AG04449 (cell line): ENCODE measurements around the gene PPP1R18.

Experiments
- CTCF ChIA-PET: fragments of 350-600 bp; formaldehyde crosslinking; extraction: SDS; loops from one replicate; lab custom pipeline; 2021; ENCODE audit warnings: antibody characterized with exemption; lab: Yijun Ruan, JAX
- POLR2A ChIA-PET: fragments of 400-600, 350-600 bp; formaldehyde crosslinking; extraction: SDS; loops from one replicate; lab custom pipeline; 2020; ENCODE audit warnings: antibody characterized with exemption, inconsistent platforms; lab: Yijun Ruan, JAX
- DNase-seq: peaks from one replicate; pipeline ENCODE4 v3.0.0-alpha.2; 2010; ENCODE audit warnings: low read depth, low spot score
- H3K4me3 ChIP-seq: 2 replicates; pipeline ENCODE4 v1.5.1; 2011; ENCODE audit warnings: low read depth, mild to moderate bottlenecking, control low read depth, low read length
- TF ChIP-seq, protein P1 (sequence below): IDR thresholded peaks from one replicate; pipeline ENCODE4 v1.5.1; 2011; ENCODE audit warnings: mild to moderate bottlenecking, moderate library complexity, low read length, control low read depth, inconsistent platforms; ENCODE audit not compliant: insufficient read depth; ENCODE audit errors: missing control alignments

Gene PPP1R18, protein sequence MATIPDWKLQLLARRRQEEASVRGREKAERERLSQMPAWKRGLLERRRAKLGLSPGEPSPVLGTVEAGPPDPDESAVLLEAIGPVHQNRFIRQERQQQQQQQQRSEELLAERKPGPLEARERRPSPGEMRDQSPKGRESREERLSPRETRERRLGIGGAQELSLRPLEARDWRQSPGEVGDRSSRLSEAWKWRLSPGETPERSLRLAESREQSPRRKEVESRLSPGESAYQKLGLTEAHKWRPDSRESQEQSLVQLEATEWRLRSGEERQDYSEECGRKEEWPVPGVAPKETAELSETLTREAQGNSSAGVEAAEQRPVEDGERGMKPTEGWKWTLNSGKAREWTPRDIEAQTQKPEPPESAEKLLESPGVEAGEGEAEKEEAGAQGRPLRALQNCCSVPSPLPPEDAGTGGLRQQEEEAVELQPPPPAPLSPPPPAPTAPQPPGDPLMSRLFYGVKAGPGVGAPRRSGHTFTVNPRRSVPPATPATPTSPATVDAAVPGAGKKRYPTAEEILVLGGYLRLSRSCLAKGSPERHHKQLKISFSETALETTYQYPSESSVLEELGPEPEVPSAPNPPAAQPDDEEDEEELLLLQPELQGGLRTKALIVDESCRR

DNA sequence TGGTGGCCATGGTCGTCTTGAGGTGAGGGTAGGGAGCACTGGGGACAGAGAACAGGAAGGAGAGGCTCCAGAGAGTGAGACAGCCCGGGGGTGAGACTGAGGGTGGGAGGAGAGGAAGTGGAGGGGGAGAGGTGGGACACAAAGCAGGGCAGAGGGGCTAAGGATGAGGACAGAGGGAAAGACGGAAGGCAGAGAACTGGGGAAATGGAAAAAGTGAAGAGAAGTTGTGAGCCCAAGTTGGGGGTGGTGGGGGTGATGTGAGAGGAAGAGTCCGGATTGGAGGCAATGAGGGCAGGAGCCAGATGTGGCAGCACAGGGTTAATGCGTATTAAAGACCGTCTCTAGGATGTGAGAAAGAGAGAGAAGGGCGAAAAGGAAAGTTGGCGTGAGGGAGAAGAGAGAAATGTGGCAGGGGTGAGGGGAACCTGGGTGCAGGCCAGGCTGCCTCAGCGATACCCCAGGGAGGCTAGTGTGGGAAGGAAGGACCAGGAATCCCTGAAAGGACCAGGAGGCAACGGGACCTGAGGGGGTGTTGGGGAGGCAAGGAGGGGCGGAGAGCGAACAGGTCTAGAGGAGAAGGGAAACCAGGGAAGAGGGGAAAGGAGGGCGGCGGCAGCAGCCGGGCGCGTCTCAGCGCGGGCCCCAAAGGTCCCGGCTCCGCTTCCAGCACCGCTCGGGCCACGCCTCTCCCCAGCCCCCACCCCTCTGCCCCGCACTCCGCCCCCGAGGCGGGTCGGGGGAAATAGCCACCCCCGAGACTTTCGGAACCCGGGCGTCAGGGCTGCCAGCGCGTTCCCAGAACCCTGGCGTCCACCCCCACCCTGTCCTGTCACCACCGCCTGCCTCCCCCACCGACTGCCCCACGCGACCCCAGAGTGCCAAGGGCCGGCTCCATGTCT, at the start of gene PPP1R18:
TSS of gene PPP1R18 (minus strand) at position 637 of the 899 bp plus-strand sequence. CDS start at position 10, 627 bp downstream.
- POLR2A ChIA-PET: interaction anchor here (2.5 kb wide), 1 partner anchor 36 kb away, joined by 15 read pairs; no protein-coding TSS in a partner anchor
- DNase-seq: no peak

DNA sequence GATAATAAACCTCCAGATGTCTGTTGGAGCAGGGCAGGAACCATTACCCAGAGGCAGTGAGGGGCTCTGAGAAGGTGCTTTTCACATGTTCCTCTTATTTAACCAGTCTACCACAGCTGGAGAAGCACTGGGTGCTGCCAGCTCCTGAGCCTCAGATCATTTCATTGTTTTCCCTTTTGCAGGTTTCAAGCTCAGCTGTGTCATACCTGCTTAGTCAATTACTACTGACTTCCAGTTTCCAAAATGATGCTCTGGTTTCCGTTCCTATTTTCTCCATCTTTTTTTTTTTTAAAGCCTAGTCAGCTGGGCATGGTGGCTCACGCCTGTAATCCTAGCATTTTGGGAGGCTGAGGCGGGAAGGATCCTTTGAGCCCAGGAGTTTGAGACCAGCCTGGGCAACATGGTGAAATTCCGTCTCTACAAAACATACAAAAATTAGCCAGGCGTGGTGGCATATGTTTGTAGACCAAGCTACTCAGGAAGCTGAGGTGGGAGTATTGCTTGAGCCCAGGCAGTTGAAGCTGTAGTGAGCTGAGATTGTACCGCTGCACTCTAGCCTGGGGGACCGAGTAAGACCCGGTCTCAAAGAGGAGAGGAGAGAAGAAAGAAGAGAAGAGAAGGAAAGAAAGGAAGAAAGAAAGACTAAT, 49.3 kb upstream of the PPP1R18 start:
- CTCF ChIA-PET: interaction anchor here (0.9 to 8.6 kb wide), 4 partner anchors 14 to 141 kb away, joined by 3 to 67 read pairs (median 4); partner anchors contain the start of gene TUBB
- H3K4me3 ChIP-seq: no peak overlapping the region
- DNase-seq: no peak
- TF ChIP-seq, protein P1, sequence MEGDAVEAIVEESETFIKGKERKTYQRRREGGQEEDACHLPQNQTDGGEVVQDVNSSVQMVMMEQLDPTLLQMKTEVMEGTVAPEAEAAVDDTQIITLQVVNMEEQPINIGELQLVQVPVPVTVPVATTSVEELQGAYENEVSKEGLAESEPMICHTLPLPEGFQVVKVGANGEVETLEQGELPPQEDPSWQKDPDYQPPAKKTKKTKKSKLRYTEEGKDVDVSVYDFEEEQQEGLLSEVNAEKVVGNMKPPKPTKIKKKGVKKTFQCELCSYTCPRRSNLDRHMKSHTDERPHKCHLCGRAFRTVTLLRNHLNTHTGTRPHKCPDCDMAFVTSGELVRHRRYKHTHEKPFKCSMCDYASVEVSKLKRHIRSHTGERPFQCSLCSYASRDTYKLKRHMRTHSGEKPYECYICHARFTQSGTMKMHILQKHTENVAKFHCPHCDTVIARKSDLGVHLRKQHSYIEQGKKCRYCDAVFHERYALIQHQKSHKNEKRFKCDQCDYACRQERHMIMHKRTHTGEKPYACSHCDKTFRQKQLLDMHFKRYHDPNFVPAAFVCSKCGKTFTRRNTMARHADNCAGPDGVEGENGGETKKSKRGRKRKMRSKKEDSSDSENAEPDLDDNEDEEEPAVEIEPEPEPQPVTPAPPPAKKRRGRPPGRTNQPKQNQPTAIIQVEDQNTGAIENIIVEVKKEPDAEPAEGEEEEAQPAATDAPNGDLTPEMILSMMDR: no peak
- POLR2A ChIA-PET: interaction anchor here (1.1 to 1.7 kb wide), 4 partner anchors 9 to 47 kb away, joined by 5 to 11 read pairs (median 7); partner anchors contain the start of gene IER3

More for the DNA sequence above, at the start of gene PPP1R18:
- CTCF ChIA-PET: interaction anchor here (0.8 to 17.5 kb wide), 4 partner anchors 14 to 196 kb away, joined by 3 to 504 read pairs (median 7); partner anchors contain the start of genes DHX16, MDC1 and TUBB
- TF ChIP-seq, protein P1: no peak
- H3K4me3 ChIP-seq: peak within 1 kb of the TSS; percentile 89

DNA sequence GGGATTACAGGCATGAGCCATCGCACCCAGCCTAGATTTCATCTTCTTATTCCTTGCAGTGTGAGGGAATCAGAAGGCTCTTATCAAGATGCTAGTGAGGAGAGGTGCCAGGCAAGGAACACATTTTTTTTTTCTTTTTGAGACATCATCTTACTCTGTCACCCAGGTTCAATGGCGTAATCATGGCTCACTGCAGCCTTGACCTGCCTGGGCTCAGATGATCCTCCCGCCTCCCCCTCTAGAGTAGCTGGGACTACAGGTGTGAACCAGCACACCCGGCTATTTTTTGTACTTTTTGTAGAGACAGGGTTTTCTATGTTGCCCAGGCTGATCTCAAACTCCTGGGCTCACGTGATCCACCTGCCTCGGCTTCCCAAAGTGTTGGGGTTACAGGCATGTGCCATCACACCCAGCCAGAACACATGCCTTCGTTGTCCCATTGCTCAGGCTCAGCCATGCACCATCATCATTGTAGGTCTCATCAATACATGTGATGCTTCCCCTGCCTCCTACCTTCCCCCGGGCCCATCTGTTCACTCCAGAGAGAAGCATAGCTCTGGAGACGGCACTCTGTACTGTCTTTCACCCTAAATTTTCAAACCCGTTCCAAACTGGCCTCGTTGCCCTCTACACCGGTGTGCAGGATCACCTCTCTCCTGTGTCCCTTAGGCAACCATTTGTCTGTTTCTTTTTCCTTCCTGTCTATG, 45.9 kb upstream of the PPP1R18 start:
- no peak overlapping the region for H3K4me3 ChIP-seq
- no peak for DNase-seq
- ChIA-PET POLR2A (interaction anchor here (0.9 to 1.8 kb wide), 3 partner anchors 9 to 11 kb away, joined by 3 to 5 read pairs (median 4); no protein-coding TSS in a partner anchor), CTCF (interaction anchor here (0.7 to 18.8 kb wide), 8 partner anchors 7 to 355 kb away, joined by 3 to 504 read pairs (median 6); partner anchors contain the start of genes DDR1, DHX16, FLOT1 and TUBB)
- TF ChIP-seq, protein P1: no peak

DNA sequence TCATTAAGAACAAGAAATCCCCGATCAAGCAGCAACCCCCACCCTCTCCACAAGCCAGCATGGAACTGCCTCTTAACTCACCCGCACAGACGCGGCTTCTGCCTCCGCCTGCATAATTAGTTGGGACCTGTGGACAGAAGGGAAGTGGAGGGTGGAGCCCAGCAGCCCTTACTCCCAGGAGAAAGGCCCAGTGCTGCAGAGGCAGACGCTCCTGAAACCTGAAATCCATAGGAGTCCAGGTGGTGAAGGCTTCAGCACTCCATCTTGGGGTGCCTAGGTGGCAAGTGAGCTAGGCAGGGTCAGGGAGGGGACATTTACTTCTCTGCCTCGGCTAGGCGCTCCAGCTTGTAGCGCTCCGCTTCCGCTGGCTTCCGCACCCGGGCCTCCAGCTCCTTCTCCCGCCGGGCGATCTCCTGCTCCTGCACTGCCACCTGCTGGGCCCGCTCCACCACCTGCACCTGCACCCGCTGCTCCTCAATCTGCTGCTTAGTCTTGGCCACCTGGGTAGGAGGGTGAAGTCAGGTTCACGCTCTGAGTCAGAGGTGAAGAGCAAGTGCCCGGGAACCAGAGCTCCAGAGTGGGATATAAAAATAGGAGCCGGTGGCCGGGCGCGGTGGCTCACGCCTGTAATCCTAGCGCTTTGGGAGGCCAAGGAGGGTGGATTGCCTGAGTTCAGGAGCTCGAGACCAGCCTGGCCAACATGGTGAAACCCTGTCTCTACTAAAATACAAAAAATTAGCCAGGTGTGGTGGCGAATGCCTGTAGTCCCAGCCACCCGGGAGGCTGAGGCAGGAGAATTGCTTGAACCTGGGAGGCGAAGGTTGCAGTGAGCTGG, 44.4 kb upstream of the PPP1R18 start:
- DNase-seq: no peak
- POLR2A ChIA-PET: interaction anchor here (1.0 to 1.8 kb wide), 4 partner anchors 8 to 43 kb away, joined by 3 to 7 read pairs (median 4); no protein-coding TSS in a partner anchor
- CTCF ChIA-PET: interaction anchor here (0.6 to 18.8 kb wide), 16 partner anchors 9 to 357 kb away, joined by 3 to 504 read pairs (median 4); partner anchors contain the start of genes DHX16, FLOT1 and TUBB
- no peak overlapping the region for H3K4me3 ChIP-seq
- TF ChIP-seq, protein P1: peak; percentile 64
